HCT116 (cell line): ENCODE measurements around the gene STAB1. TPM values are rescaled to one million over a fixed set of nuclear protein-coding genes. Genes with fewer than 3 reads are reported as not detected.

ENCODE experiments used
- ATAC-seq: fragments of 200-7000 bp; cut with Tn5 transposase; 2 replicates; pipeline ENCODE4 v1.9.1; 2020; ENCODE audit warnings: mild to moderate bottlenecking, moderate library complexity
- BruUV-seq: library from RNA; stranded (reverse); fragments of 400-500 nt; replicated peaks from 2 replicates; lab custom pipeline; 2021; lab: Mats Ljungman, UMichigan
- CTCF ChIA-PET: fragments of 300-600 bp; sonication (Branson Sonifier 250); formaldehyde crosslinking; loops from one replicate; lab custom pipeline; 2021; ENCODE audit warnings: antibody characterized with exemption; lab: Charles Lee
- POLR2A ChIA-PET: fragments of 300-600, 350-600 bp; sonication (Branson Sonifier 250); formaldehyde crosslinking; loops from one replicate; lab custom pipeline; 2021; ENCODE audit warnings: antibody characterized with exemption; lab: Charles Lee
- RAD21 ChIA-PET, 2 experiments: fragments of 300-600 bp; sonication (Branson Sonifier 250); formaldehyde crosslinking; loops; one replicate each; lab custom pipeline; 2023; ENCODE audit warnings: low total read pairs in 2 of 2; ENCODE audit not compliant: uncharacterized antibody in 2 of 2, unreplicated experiment in 2 of 2, low non-redundant PET in 1 of 2; lab: Charles Lee
- DNase-seq: peaks from one replicate; pipeline ENCODE4 v3.0.0-alpha.2; 2010; ENCODE audit warnings: low read depth, low spot score
- H2AFZ ChIP-seq: fragments of 200-600 bp; shearing (Covaris generic), sonication (generic); 2 replicates; pipeline ENCODE4 v1.6.1; 2017; ENCODE audit warnings: low read depth, mixed run types, mixed read lengths, antibody characterized with exemption, low read length; ENCODE audit not compliant: poor library complexity, severe bottlenecking
- H3K27ac ChIP-seq: 2 replicates; pipeline ENCODE4 v1.5.1; 2012; ENCODE audit warnings: low read depth, low read length
- H3K27me3 ChIP-seq: fragments of 200-600 bp; sonication (generic); 2 replicates; pipeline ENCODE4 v1.6.1; 2016; ENCODE audit warnings: mixed run types, low read length, mixed read lengths; ENCODE audit not compliant: insufficient read depth
- H3K36me3 ChIP-seq, 2 experiments: fragments of 200-500 bp in 1 of 2; fragments of 200-600 bp in 1 of 2; sonication (Bioruptor generic) in 1 of 2; sonication (generic) in 1 of 2; 2 replicates each; pipeline versions ENCODE4 v1.5.1 to v1.6.1; 2014 to 2016; ENCODE audit warnings: low read length in 2 of 2, inconsistent platforms in 1 of 2, mixed read lengths in 1 of 2, mixed run types in 1 of 2; ENCODE audit not compliant: insufficient read depth in 2 of 2, control insufficient read depth in 1 of 2
- H3K4me1 ChIP-seq, 2 experiments: fragments of 200-600 bp in 1 of 2; sonication (generic) in 1 of 2; 2 replicates each; pipeline versions ENCODE4 v1.5.1 to v1.6.1; 2012 to 2017; ENCODE audit warnings: low read length in 2 of 2, inconsistent platforms in 1 of 2, mild to moderate bottlenecking in 1 of 2, mixed read lengths in 1 of 2, mixed run types in 1 of 2, moderate library complexity in 1 of 2; ENCODE audit not compliant: insufficient read depth in 2 of 2, control insufficient read depth in 1 of 2
- H3K4me2 ChIP-seq: fragments of 200-600 bp; sonication (generic); 2 replicates; pipeline ENCODE4 v1.6.1; 2017; ENCODE audit warnings: mixed run types, low read length, mixed read lengths
- H3K4me3 ChIP-seq, 2 experiments: fragments of 200-600 bp in 1 of 2; sonication (generic) in 1 of 2; replicated peaks in 1 of 2; 2 replicates each; pipeline ENCODE4 v1.5.1; 2011 to 2016; ENCODE audit warnings: low read length in 2 of 2, control low read depth in 1 of 2, low read depth in 1 of 2, mild to moderate bottlenecking in 1 of 2, mixed read lengths in 1 of 2, mixed run types in 1 of 2
- H3K79me2 ChIP-seq: fragments of 200-600 bp; sonication (generic); 2 replicates; pipeline ENCODE4 v1.6.1; 2017; ENCODE audit warnings: mild to moderate bottlenecking, mixed run types, low read length, moderate library complexity, mixed read lengths; ENCODE audit not compliant: insufficient read depth
- H3K9ac ChIP-seq: fragments of 200-600 bp; sonication (generic); 2 replicates; pipeline ENCODE4 v1.6.1; 2016; ENCODE audit warnings: low read length, mixed read lengths
- H3K9me2 ChIP-seq: fragments of 200-600 bp; sonication (generic), shearing (Covaris generic); 2 replicates; pipeline ENCODE4 v1.6.1; 2017; ENCODE audit warnings: mixed run types, mild to moderate bottlenecking, moderate library complexity; ENCODE audit not compliant: insufficient read depth
- H3K9me3 ChIP-seq, 2 experiments: fragments of 200-500 bp in 1 of 2; fragments of 200-600 bp in 1 of 2; sonication (Bioruptor generic) in 1 of 2; sonication (generic) in 1 of 2; 2 replicates each; pipeline ENCODE4 v1.6.1; 2014 to 2017; ENCODE audit warnings: low read length in 2 of 2, mixed read lengths in 2 of 2, inconsistent platforms in 1 of 2, low read depth in 1 of 2, mild to moderate bottlenecking in 1 of 2, mixed run types in 1 of 2, moderate library complexity in 1 of 2; ENCODE audit not compliant: control insufficient read depth in 1 of 2, insufficient read depth in 1 of 2
- H4K20me1 ChIP-seq: fragments of 200-600 bp; sonication (generic), shearing (Covaris generic); 2 replicates; pipeline ENCODE4 v1.6.1; 2017; ENCODE audit warnings: mixed run types, mild to moderate bottlenecking, moderate library complexity; ENCODE audit not compliant: insufficient read depth
- CEBPB ChIP-seq: IDR thresholded peaks from 2 replicates; pipeline ENCODE4 v1.6.1; 2012; ENCODE audit warnings: low read depth
- EGR1 ChIP-seq: IDR thresholded peaks from 2 replicates; pipeline ENCODE4 v1.6.1; 2012; ENCODE audit warnings: low read depth
- EZH2phosphoT487 ChIP-seq: fragments of 200-600 bp; IDR thresholded peaks from 2 replicates; pipeline ENCODE4 v1.6.1; 2018; ENCODE audit warnings: antibody characterized with exemption, borderline replicate concordance
- FOSL1 ChIP-seq: IDR thresholded peaks from 2 replicates; pipeline ENCODE4 v1.6.1; 2012; ENCODE audit warnings: low read depth
- POLR2AphosphoS5 ChIP-seq: IDR thresholded peaks from 2 replicates; pipeline ENCODE4 v1.6.1; 2011; ENCODE audit warnings: mild to moderate bottlenecking, low read depth, low read length, moderate library complexity
- RAD21 ChIP-seq: IDR thresholded peaks from 2 replicates; pipeline ENCODE4 v1.6.1; 2012; ENCODE audit warnings: low read depth, mild to moderate bottlenecking
- SP1 ChIP-seq: IDR thresholded peaks from 2 replicates; pipeline ENCODE4 v1.6.1; 2012; ENCODE audit warnings: low read depth
- SRF ChIP-seq: IDR thresholded peaks from 2 replicates; pipeline ENCODE4 v1.6.1; 2012; ENCODE audit warnings: low read depth
- YY1 ChIP-seq: IDR thresholded peaks from 2 replicates; pipeline ENCODE4 v1.6.1; 2011; ENCODE audit warnings: low read length, low read depth, moderate library complexity, mild to moderate bottlenecking; ENCODE audit not compliant: insufficient replicate concordance; ENCODE audit errors: extremely low read depth
- intact Hi-C: fragments of 100-400 bp; cut with micrococcal nuclease; formaldehyde crosslinking; loops from 2 replicates; pipeline ENCODE4 v1.10.0; 2022
- total RNA-seq: library from RNA; stranded (reverse); gene quantifications from one replicate; pipeline ENCODE4 v1.2.1, GENCODE V29; 2021; ENCODE audit not compliant: unreplicated experiment
- TF ChIP-seq, protein P1 (sequence below): IDR thresholded peaks from 2 replicates; pipeline ENCODE4 v1.6.1; 2012

The STAB1 gene
- total RNA-seq, 1 experiment from 2014 or later, result 0.44 TPM

DNA sequence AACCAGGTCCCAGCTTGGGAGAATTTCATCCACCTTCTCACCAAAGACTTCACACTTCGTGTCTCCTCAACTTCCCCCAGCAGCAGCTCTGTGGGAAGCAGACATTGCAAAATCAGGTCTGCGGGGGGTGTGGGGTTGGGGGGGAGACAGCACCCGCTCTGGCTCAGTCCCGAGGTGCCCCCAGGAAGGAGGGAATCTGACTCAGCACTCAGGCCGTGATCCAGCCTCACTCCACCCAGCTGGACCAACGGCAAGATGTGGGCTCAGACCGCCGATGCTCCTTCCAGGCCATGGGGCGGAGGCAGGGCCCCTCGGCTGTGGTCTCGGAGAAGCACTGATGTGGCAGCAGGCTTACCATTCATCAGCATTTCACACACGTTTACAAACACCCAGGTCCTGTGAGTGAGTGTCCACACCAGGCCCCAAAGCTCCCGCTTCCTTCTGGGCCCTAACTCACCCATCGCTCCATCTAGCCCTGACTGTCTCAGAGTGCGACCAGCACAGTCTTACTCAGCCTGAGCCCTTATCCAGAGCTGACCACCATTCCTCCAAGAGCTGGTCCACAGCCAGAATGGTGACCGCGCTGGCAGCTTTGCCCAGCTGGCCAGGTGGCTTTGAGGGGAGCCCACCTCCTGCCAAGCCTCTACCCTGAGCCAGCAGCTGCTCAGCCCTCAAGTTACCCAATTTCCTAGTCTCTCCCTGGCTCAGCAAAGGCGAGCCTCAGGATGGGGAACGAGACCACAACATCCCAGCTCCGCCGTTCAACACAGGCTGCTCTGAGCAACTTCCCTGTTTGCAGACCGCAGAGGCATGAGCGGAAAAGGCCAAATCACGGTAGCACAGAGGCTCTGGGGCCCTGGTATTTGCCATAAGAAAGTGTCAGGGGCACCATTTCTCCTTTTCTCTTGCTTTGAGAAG, 3.3 kb downstream of the STAB1 start:
- no peak for TF ChIP-seq FOSL1
- TF ChIP-seq EZH2phosphoT487, result no peak
- no peak for TF ChIP-seq CEBPB
- no peak for TF ChIP-seq RAD21
- no peak for TF ChIP-seq SRF
- TF ChIP-seq, protein P1, sequence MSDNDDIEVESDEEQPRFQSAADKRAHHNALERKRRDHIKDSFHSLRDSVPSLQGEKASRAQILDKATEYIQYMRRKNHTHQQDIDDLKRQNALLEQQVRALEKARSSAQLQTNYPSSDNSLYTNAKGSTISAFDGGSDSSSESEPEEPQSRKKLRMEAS, result no peak
- no peak for TF ChIP-seq EGR1
- TF ChIP-seq POLR2AphosphoS5, result no peak
- TF ChIP-seq, all 23 proteins: peak for 0
- Histone ChIP-seq H3K9me2 (no peaks in the 10 kb centered on the region), H3K9ac (no peak overlapping the region), H3K4me2 (no peak overlapping the region), H3K9me3 (no peaks in the 10 kb centered on the region), H4K20me1 (no peaks in the 10 kb centered on the region), H3K4me3 (no peak overlapping the region), H2AFZ (no peak overlapping the region), H3K36me3 (no peaks in the 10 kb centered on the region), H3K4me1 (no peaks in the 10 kb centered on the region), H3K27ac (no peak overlapping the region), H3K79me2 (no peaks in the 10 kb centered on the region), H3K27me3 (no peaks in the 10 kb centered on the region)
- POLR2A ChIA-PET, result no interaction called here
- ATAC-seq, result no peak
- no TSS peak for BruUV-seq
- RAD21 ChIA-PET, result interaction anchor here in 1 of 2 experiments (0.5 kb wide), 1 partner anchor 54 kb away, joined by 4 read pairs; no protein-coding TSS in a partner anchor
- no peak for DNase-seq
- intact Hi-C loops, result no loop called here
- CTCF ChIA-PET, result no interaction called here

DNA sequence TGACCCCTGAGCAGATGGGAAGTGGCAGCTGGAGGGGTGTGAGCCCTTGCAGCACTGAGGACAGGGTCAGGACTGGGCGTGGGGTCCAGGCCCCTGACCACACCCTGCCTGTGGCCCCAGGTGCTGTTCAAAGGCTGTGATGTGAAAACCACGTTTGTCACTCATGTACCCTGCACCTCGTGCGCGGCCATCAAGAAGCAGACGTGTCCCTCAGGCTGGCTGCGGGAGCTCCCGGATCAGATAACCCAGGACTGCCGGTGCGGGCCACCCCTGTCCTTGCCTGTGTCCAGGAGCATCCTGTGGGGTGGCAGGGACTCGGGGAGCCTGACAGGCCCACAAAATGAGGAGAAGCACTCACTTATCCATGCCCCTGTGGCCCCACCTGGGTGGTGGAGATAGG, 5.9 kb downstream of the STAB1 start:
- Histone ChIP-seq H3K4me2 (no peak overlapping the region), H3K27ac (no peak overlapping the region), H2AFZ (no peak overlapping the region), H3K36me3 (no peaks in the 10 kb centered on the region), H3K4me3 (no peak overlapping the region), H3K9me2 (no peaks in the 10 kb centered on the region), H3K27me3 (no peaks in the 10 kb centered on the region), H3K9me3 (no peaks in the 10 kb centered on the region), H4K20me1 (no peaks in the 10 kb centered on the region), H3K9ac (no peak overlapping the region), H3K79me2 (no peaks in the 10 kb centered on the region), H3K4me1 (no peaks in the 10 kb centered on the region)
- DNase-seq (no peak), ATAC-seq (no peak)
- no TSS peak for BruUV-seq
- ChIA-PET CTCF (no interaction called here), RAD21 (no interaction called here), POLR2A (no interaction called here)
- intact Hi-C loops, result no loop called here
- TF ChIP-seq SP1 (no peak), YY1 (no peak), EZH2phosphoT487 (no peak), POLR2AphosphoS5 (no peak), CEBPB (no peak)
